Caco-2 (cell line): ENCODE measurements around the gene MRRF. TPM values are rescaled to one million over a fixed set of nuclear protein-coding genes. Genes with fewer than 3 reads are reported as not detected.

Source experiments
- BruUV-seq: library from RNA; stranded (reverse); fragments of 400-500 nt; replicated peaks from 2 replicates; lab custom pipeline; 2021; lab: Mats Ljungman, UMichigan
- CTCF ChIA-PET: fragments of 300-600 bp; sonication (Branson Sonifier 250); formaldehyde crosslinking; loops from one replicate; lab custom pipeline; 2022; ENCODE audit warnings: antibody characterized with exemption; lab: Charles Lee
- POLR2A ChIA-PET: fragments of 300-600 bp; sonication (Branson Sonifier 250); formaldehyde crosslinking; loops from one replicate; lab custom pipeline; 2022; ENCODE audit warnings: antibody characterized with exemption; lab: Charles Lee
- DNase-seq, 2 experiments: peaks; one replicate each; pipeline versions ENCODE4 v3.0.0 to v3.0.0-alpha.2; 2020 to 2022
- H3K27me3 ChIP-seq: replicated peaks from 2 replicates; pipeline ENCODE4 v1.6.0; 2011; ENCODE audit warnings: low read length; ENCODE audit not compliant: control insufficient read depth, insufficient read depth
- H3K36me3 ChIP-seq: 2 replicates; pipeline ENCODE4 v1.5.1; 2011; ENCODE audit warnings: low read length; ENCODE audit not compliant: control insufficient read depth, insufficient read depth
- H3K4me1 ChIP-seq: fragments of 250-450 bp; sonication (Bioruptor Pico); 2 replicates; pipeline ENCODE4 v1.5.1; 2020; ENCODE audit warnings: mild to moderate bottlenecking
- H3K4me3 ChIP-seq: 2 replicates; pipeline ENCODE4 v1.5.1; 2011; ENCODE audit warnings: low read depth, mild to moderate bottlenecking, control low read depth, low read length
- H3K9me3 ChIP-seq: fragments of 250-450 bp; sonication (Bioruptor Pico); 2 replicates; pipeline ENCODE4 v1.5.1; 2020; ENCODE audit warnings: mild to moderate bottlenecking, moderate library complexity
- H3K27ac Mint-ChIP-seq: one replicate; pipeline ENCODE4 v1.8.0; 2022; ENCODE audit warnings: mixed read lengths; ENCODE audit not compliant: unreplicated experiment
- H3K27me3 Mint-ChIP-seq: one replicate; pipeline ENCODE4 v1.8.0; 2022; ENCODE audit warnings: mixed read lengths; ENCODE audit not compliant: insufficient read depth, unreplicated experiment
- H3K36me3 Mint-ChIP-seq: one replicate; pipeline ENCODE4 v1.8.0; 2022; ENCODE audit warnings: mild to moderate bottlenecking, mixed read lengths; ENCODE audit not compliant: insufficient read depth, unreplicated experiment
- H3K4me1 Mint-ChIP-seq: one replicate; pipeline ENCODE4 v1.8.0; 2022; ENCODE audit warnings: low read depth, mixed read lengths; ENCODE audit not compliant: unreplicated experiment
- H3K4me3 Mint-ChIP-seq: one replicate; pipeline ENCODE4 v1.8.0; 2022; ENCODE audit warnings: mild to moderate bottlenecking, moderate library complexity, mixed read lengths; ENCODE audit not compliant: unreplicated experiment
- H3K9me3 Mint-ChIP-seq: one replicate; pipeline ENCODE4 v1.8.0; 2022; ENCODE audit warnings: mixed read lengths; ENCODE audit not compliant: unreplicated experiment
- intact Hi-C: fragments of 100-400 bp; cut with micrococcal nuclease; formaldehyde crosslinking; loops from one replicate; pipeline ENCODE4 v1.10.0; 2022; ENCODE audit not compliant: unreplicated experiment
- total RNA-seq: library from RNA; stranded (reverse); gene quantifications from 2 replicates; pipeline ENCODE4 v1.2.3, GENCODE V29; 2022
- TF ChIP-seq, protein P1 (sequence below), 2 experiments: fragments of 200-600 bp in 1 of 2; IDR thresholded peaks; 1 replicate in 1 of 2; 2 replicates in 1 of 2; pipeline versions ENCODE4 v1.5.1 to v1.8.0; 2011 to 2022; ENCODE audit warnings: antibody characterized with exemption in 1 of 2, control low read depth in 1 of 2, inconsistent platforms in 1 of 2, low read depth in 1 of 2, low read length in 1 of 2, mild to moderate bottlenecking in 1 of 2, moderate library complexity in 1 of 2; ENCODE audit not compliant: insufficient read depth in 1 of 2, severe bottlenecking in 1 of 2, unreplicated experiment in 1 of 2

Gene MRRF
- total RNA-seq, 1 experiment from 2014 or later, result 64.6 TPM

DNA sequence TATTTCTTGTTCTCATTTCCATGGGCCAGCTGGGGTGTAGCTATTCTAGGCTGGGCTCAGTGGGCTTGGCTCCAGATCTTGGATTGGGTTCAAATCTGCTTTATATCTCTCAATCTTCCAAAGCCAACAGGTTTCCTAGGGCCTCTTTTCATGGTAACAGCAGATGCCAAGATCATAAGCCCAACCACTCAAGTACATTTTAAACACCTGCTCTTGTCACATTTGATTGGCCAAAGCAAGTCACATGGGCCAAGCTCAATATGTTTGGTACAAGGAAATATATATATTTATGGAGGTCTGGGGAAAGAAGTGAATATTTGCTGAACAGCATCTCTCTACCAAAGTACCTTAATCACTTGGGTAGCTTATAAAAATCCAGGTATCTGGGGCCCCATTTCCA, 49.5 kb downstream of the MRRF start:
- Histone ChIP-seq H3K9me3 (no peaks in the 10 kb centered on the region), H3K4me3 (no peak overlapping the region), H3K4me1 (no peaks in the 10 kb centered on the region), H3K36me3 (no peaks in the 10 kb centered on the region; the same call in 1 of the 2 replicates), H3K27me3 (no peaks in the 10 kb centered on the region)
- Mint-ChIP-seq H3K36me3 (peaks cover 23% of the 10 kb centered on the region), H3K4me1 (no peaks in the 10 kb centered on the region), H3K27ac (no peak overlapping the region), H3K4me3 (no peak overlapping the region), H3K9me3 (no peaks in the 10 kb centered on the region), H3K27me3 (no peaks in the 10 kb centered on the region)
- DNase-seq, result no peak
- BruUV-seq, result no TSS peak
- ChIA-PET POLR2A (no interaction called here), CTCF (no interaction called here)
- intact Hi-C loops, result no loop called here
- TF ChIP-seq, protein P1, sequence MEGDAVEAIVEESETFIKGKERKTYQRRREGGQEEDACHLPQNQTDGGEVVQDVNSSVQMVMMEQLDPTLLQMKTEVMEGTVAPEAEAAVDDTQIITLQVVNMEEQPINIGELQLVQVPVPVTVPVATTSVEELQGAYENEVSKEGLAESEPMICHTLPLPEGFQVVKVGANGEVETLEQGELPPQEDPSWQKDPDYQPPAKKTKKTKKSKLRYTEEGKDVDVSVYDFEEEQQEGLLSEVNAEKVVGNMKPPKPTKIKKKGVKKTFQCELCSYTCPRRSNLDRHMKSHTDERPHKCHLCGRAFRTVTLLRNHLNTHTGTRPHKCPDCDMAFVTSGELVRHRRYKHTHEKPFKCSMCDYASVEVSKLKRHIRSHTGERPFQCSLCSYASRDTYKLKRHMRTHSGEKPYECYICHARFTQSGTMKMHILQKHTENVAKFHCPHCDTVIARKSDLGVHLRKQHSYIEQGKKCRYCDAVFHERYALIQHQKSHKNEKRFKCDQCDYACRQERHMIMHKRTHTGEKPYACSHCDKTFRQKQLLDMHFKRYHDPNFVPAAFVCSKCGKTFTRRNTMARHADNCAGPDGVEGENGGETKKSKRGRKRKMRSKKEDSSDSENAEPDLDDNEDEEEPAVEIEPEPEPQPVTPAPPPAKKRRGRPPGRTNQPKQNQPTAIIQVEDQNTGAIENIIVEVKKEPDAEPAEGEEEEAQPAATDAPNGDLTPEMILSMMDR (IDR thresholded peaks at IDR 0.05; ENCODE audit: insufficient read depth in 1 of 2, low read depth in 1 of 2, low read length in 1 of 2, severe bottlenecking in 1 of 2, unreplicated experiment in 1 of 2), result no peak

- no TSS peak for BruUV-seq
- TF ChIP-seq, protein P1 (IDR thresholded peaks at IDR 0.05; ENCODE audit: insufficient read depth in 1 of 2, low read depth in 1 of 2, low read length in 1 of 2, severe bottlenecking in 1 of 2, unreplicated experiment in 1 of 2), result no peak
- Mint-ChIP-seq H3K27ac (no peak overlapping the region), H3K27me3 (no peaks in the 10 kb centered on the region), H3K4me1 (no peaks in the 10 kb centered on the region), H3K9me3 (no peaks in the 10 kb centered on the region), H3K36me3 (peaks cover 32% of the 10 kb centered on the region), H3K4me3 (no peak overlapping the region)
- H3K27me3 ChIP-seq, result no peaks in the 10 kb centered on the region
- intact Hi-C loops, result no loop called here
- no peak for DNase-seq
- H3K9me3 ChIP-seq, result no peaks in the 10 kb centered on the region
- ChIA-PET CTCF (interaction anchor here (0.5 kb wide), 1 partner anchor 216 kb away, joined by 3 read pairs; no protein-coding TSS in a partner anchor), POLR2A (no interaction called here)
- H3K4me3 ChIP-seq, result no peak overlapping the region
- no peaks in the 10 kb centered on the region for H3K4me1 ChIP-seq
- H3K36me3 ChIP-seq, result no peaks in the 10 kb centered on the region; the same call in 1 of the 2 replicates
These were observed 50.9 kb downstream of the MRRF start for GRCh38 chr9:122315534-122315933.

GRCh38 chr9:122318284-122318683, 53.6 kb downstream of the MRRF start:
- POLR2A ChIA-PET, result no interaction called here
- H3K9me3 ChIP-seq, result no peaks in the 10 kb centered on the region
- no TSS peak for BruUV-seq
- H3K4me3 ChIP-seq, result no peak overlapping the region
- Mint-ChIP-seq H3K27ac (no peak overlapping the region), H3K4me1 (no peaks in the 10 kb centered on the region), H3K9me3 (no peaks in the 10 kb centered on the region), H3K4me3 (no peak overlapping the region), H3K27me3 (no peaks in the 10 kb centered on the region), H3K36me3 (peaks cover 40% of the 10 kb centered on the region)
- CTCF ChIA-PET, result no interaction called here
- DNase-seq, result no peak
- intact Hi-C loops, result no loop called here
- no peaks in the 10 kb centered on the region for H3K36me3 ChIP-seq
- no peaks in the 10 kb centered on the region for H3K4me1 ChIP-seq
- no peaks in the 10 kb centered on the region for H3K27me3 ChIP-seq
- TF ChIP-seq, protein P1 (IDR thresholded peaks at IDR 0.05; ENCODE audit: insufficient read depth in 1 of 2, low read depth in 1 of 2, low read length in 1 of 2, severe bottlenecking in 1 of 2, unreplicated experiment in 1 of 2), result no peak
